ENCODE results near the gene SLIT3.

SLIT3 gene

GRCh38 chr5:168916852-168917251 is 384.1 kb downstream of the SLIT3 start:
- no peak for TF ChIP-seq PAX5 (IDR thresholded peaks at IDR 0.05; ENCODE audit: insufficient read depth, low read length, severe bottlenecking)
- no peak for TF ChIP-seq POLR2AphosphoS5 (IDR thresholded peaks at IDR 0.05; ENCODE audit: low read depth, low read length)
- TF ChIP-seq POU2F2 (IDR thresholded peaks at IDR 0.05; ENCODE audit: low read depth, low read length), result no peak
- TF ChIP-seq POLR2A (IDR thresholded peaks at IDR 0.05; ENCODE audit: low read depth, low read length), result no peak
- TF ChIP-seq TAF1 (IDR thresholded peaks at IDR 0.05; ENCODE audit: low read depth, low read length), result no peak
- no peak for TF ChIP-seq SPI1 (IDR thresholded peaks at IDR 0.05; ENCODE audit: low read depth, low read length)
- no peak for FAIRE-seq
- no peak for DNase-seq (ENCODE audit: insufficient read length, low spot score)

GRCh38 chr5:168916266-168916665 is 384.7 kb downstream of the SLIT3 start:
- DNase-seq (ENCODE audit: insufficient read length, low spot score), result no peak
- no peak for FAIRE-seq
- TF ChIP-seq TAF1 (IDR thresholded peaks at IDR 0.05; ENCODE audit: low read depth, low read length) (no peak), POLR2A (IDR thresholded peaks at IDR 0.05; ENCODE audit: low read depth, low read length) (no peak), POLR2AphosphoS5 (IDR thresholded peaks at IDR 0.05; ENCODE audit: low read depth, low read length) (no peak), POU2F2 (IDR thresholded peaks at IDR 0.05; ENCODE audit: low read depth, low read length) (no peak), PAX5 (IDR thresholded peaks at IDR 0.05; ENCODE audit: insufficient read depth, low read length, severe bottlenecking) (no peak), SPI1 (IDR thresholded peaks at IDR 0.05; ENCODE audit: low read depth, low read length) (no peak)

- DNase-seq (ENCODE audit: insufficient read length, low spot score), result no peak
- no peak for TF ChIP-seq TAF1 (IDR thresholded peaks at IDR 0.05; ENCODE audit: low read depth, low read length)
- no peak for TF ChIP-seq SPI1 (IDR thresholded peaks at IDR 0.05; ENCODE audit: low read depth, low read length)
- TF ChIP-seq POU2F2 (IDR thresholded peaks at IDR 0.05; ENCODE audit: low read depth, low read length), result no peak
- no peak for TF ChIP-seq PAX5 (IDR thresholded peaks at IDR 0.05; ENCODE audit: insufficient read depth, low read length, severe bottlenecking)
- no peak for TF ChIP-seq POLR2AphosphoS5 (IDR thresholded peaks at IDR 0.05; ENCODE audit: low read depth, low read length)
- no peak for TF ChIP-seq POLR2A (IDR thresholded peaks at IDR 0.05; ENCODE audit: low read depth, low read length)
Measured at GRCh38 chr5:168914491-168914890, 386.4 kb downstream of the SLIT3 start.

GRCh38 chr5:168910874-168911273 is 390.1 kb downstream of the SLIT3 start:
- DNase-seq (ENCODE audit: insufficient read length, low spot score), result no peak
- TF ChIP-seq SPI1 (IDR thresholded peaks at IDR 0.05; ENCODE audit: low read depth, low read length) (no peak), POLR2A (IDR thresholded peaks at IDR 0.05; ENCODE audit: low read depth, low read length) (no peak), PAX5 (IDR thresholded peaks at IDR 0.05; ENCODE audit: insufficient read depth, low read length, severe bottlenecking) (no peak), POLR2AphosphoS5 (IDR thresholded peaks at IDR 0.05; ENCODE audit: low read depth, low read length) (no peak), POU2F2 (IDR thresholded peaks at IDR 0.05; ENCODE audit: low read depth, low read length) (no peak), TAF1 (IDR thresholded peaks at IDR 0.05; ENCODE audit: low read depth, low read length) (no peak)
- no peak for FAIRE-seq

More at GRCh38 chr5:168914491-168914890, 386.4 kb downstream of the SLIT3 start:
- FAIRE-seq, result no peak

- TF ChIP-seq PAX5 (IDR thresholded peaks at IDR 0.05; ENCODE audit: insufficient read depth, low read length, severe bottlenecking) (no peak), TAF1 (IDR thresholded peaks at IDR 0.05; ENCODE audit: low read depth, low read length) (no peak)
- DNase-seq (ENCODE audit: insufficient read length, low spot score) (no peak), FAIRE-seq (no peak)
Measured at GRCh38 chr5:168908207-168908606, 392.7 kb downstream of the SLIT3 start.

GRCh38 chr5:168903061-168903460 is 397.9 kb downstream of the SLIT3 start:
- TF ChIP-seq POLR2A (IDR thresholded peaks at IDR 0.05; ENCODE audit: low read depth, low read length) (no peak), PAX5 (IDR thresholded peaks at IDR 0.05; ENCODE audit: insufficient read depth, low read length, severe bottlenecking) (no peak), SPI1 (IDR thresholded peaks at IDR 0.05; ENCODE audit: low read depth, low read length) (no peak), TAF1 (IDR thresholded peaks at IDR 0.05; ENCODE audit: low read depth, low read length) (no peak), POU2F2 (IDR thresholded peaks at IDR 0.05; ENCODE audit: low read depth, low read length) (no peak), POLR2AphosphoS5 (IDR thresholded peaks at IDR 0.05; ENCODE audit: low read depth, low read length) (no peak)

GRCh38 chr5:168899673-168900072 is 401.3 kb downstream of the SLIT3 start:
- DNase-seq (ENCODE audit: insufficient read length, low spot score) (no peak), FAIRE-seq (no peak)
- TF ChIP-seq POLR2AphosphoS5 (IDR thresholded peaks at IDR 0.05; ENCODE audit: low read depth, low read length) (no peak), POU2F2 (IDR thresholded peaks at IDR 0.05; ENCODE audit: low read depth, low read length) (no peak), POLR2A (IDR thresholded peaks at IDR 0.05; ENCODE audit: low read depth, low read length) (no peak), SPI1 (IDR thresholded peaks at IDR 0.05; ENCODE audit: low read depth, low read length) (no peak), PAX5 (IDR thresholded peaks at IDR 0.05; ENCODE audit: insufficient read depth, low read length, severe bottlenecking) (no peak), TAF1 (IDR thresholded peaks at IDR 0.05; ENCODE audit: low read depth, low read length) (no peak)

More at GRCh38 chr5:168903061-168903460, 397.9 kb downstream of the SLIT3 start:
- no peak for DNase-seq (ENCODE audit: insufficient read length, low spot score)
- no peak for FAIRE-seq

GRCh38 chr5:168899264-168899663 is 401.7 kb downstream of the SLIT3 start:
- TF ChIP-seq POLR2A (IDR thresholded peaks at IDR 0.05; ENCODE audit: low read depth, low read length), result no peak
- no peak for TF ChIP-seq SPI1 (IDR thresholded peaks at IDR 0.05; ENCODE audit: low read depth, low read length)
- TF ChIP-seq TAF1 (IDR thresholded peaks at IDR 0.05; ENCODE audit: low read depth, low read length), result no peak
- no peak for TF ChIP-seq POU2F2 (IDR thresholded peaks at IDR 0.05; ENCODE audit: low read depth, low read length)
- no peak for TF ChIP-seq PAX5 (IDR thresholded peaks at IDR 0.05; ENCODE audit: insufficient read depth, low read length, severe bottlenecking)
- TF ChIP-seq POLR2AphosphoS5 (IDR thresholded peaks at IDR 0.05; ENCODE audit: low read depth, low read length), result no peak
- DNase-seq (ENCODE audit: insufficient read length, low spot score) (no peak), FAIRE-seq (no peak)

GRCh38 chr5:168898247-168898911 is 402.6 kb downstream of the SLIT3 start:
- no peak for FAIRE-seq
- TF ChIP-seq TAF1 (IDR thresholded peaks at IDR 0.05; ENCODE audit: low read depth, low read length), result no peak
- no peak for TF ChIP-seq POU2F2 (IDR thresholded peaks at IDR 0.05; ENCODE audit: low read depth, low read length)
- TF ChIP-seq POLR2A (IDR thresholded peaks at IDR 0.05; ENCODE audit: low read depth, low read length), result no peak
- no peak for TF ChIP-seq SPI1 (IDR thresholded peaks at IDR 0.05; ENCODE audit: low read depth, low read length)
- no peak for TF ChIP-seq POLR2AphosphoS5 (IDR thresholded peaks at IDR 0.05; ENCODE audit: low read depth, low read length)
- no peak for TF ChIP-seq PAX5 (IDR thresholded peaks at IDR 0.05; ENCODE audit: insufficient read depth, low read length, severe bottlenecking)
- no peak for DNase-seq (ENCODE audit: insufficient read length, low spot score)

Data from GM12891 (cell line).